HG03442 (cell line): ENCODE data around the gene MSX1.

Experiments
- ATAC-seq: cut with Tn5 transposase; IDR thresholded peaks from one replicate; pipeline ENCODE4 v1.9.1; 2021; ENCODE audit warnings: mild to moderate bottlenecking, moderate library complexity; ENCODE audit not compliant: unreplicated experiment

MSX1 gene

DNA sequence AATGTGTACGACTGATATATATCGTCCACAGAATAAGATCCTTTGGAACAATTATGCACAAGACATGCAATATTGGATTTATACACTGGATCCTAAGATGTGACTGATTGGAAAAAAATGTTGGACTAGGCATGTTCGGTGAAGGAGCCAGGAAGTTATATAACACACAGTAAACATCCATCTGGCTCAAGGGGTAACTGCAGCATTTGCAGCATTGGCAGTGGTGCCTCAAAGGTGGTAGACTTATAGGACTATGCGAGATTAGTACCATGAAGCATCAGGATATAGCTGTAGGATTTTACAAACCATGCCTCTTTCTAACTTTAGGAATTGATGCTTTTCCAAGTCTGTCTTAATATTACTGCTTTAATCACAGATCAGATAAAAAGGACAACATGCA is 34.3 kb downstream of the MSX1 start:
- no peak for ATAC-seq

GRCh38 chr4:4899202-4899925 is 39.9 kb downstream of the MSX1 start:
- no peak for ATAC-seq

DNA sequence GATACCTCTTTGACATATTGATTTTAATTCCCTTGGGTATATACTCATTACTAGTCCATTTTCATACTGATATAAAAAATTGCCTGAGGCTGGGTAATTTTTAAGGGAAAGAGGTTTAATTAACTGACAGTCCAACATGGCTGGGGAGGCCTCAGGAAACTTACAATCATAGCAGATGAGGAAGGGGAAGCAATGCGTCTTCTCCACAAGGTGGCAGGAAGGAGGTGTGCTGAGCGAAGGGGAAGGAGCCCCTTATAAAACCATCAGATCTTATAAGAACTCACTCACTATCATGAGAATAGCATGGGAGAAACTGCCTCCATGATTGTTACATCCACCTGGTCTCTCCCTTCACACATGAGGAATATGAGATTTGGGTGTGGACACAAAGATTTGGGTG is 42.4 kb downstream of the MSX1 start:
- ATAC-seq, result no peak

DNA sequence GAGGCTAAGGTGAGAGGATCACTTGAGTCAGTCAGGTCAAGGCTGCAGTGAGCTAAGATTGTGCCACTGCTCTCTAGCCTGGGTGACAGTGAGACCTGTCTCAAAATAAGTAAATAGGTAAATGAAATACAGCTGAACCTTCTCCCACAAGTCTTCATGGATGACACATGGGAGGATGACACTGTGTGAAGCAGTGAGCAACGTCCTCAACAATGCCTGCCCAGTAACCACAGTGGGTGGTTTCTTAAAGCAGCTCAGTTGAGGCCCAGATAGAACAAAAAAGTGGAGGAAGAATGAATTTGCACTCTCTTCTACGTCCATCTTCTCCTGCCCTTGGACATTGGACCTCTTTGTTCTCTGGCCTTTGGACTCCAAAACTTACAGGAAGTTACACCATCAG is 52.7 kb downstream of the MSX1 start:
- ATAC-seq, result no peak

DNA sequence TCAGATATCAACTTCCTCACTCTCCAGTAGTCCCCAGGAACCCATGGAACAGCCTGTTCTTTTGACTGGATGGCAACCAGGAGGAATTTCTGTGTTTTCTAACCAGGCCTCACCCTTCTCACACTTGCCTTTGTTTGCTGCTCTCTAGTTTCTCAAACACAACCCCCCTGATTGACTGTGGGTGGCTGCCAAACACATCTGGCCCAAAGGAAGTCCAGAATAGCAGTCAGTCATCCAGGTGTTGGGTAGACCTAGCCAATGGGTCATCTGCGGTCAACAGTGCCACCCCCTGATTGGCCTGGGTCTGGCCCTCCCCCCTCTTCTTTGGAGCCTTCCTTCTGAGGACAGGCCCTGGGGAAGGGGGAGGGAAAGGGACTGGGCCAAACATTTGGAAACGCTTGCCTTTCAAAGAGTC is 53.7 kb downstream of the MSX1 start:
- ATAC-seq, result no peak
